GM21447 (cell line): ENCODE results near the gene DHX29.

Experiments
- ATAC-seq: cut with Tn5 transposase; IDR thresholded peaks from one replicate; pipeline ENCODE4 v1.9.1; 2021; ENCODE audit not compliant: unreplicated experiment

DHX29 gene

DNA sequence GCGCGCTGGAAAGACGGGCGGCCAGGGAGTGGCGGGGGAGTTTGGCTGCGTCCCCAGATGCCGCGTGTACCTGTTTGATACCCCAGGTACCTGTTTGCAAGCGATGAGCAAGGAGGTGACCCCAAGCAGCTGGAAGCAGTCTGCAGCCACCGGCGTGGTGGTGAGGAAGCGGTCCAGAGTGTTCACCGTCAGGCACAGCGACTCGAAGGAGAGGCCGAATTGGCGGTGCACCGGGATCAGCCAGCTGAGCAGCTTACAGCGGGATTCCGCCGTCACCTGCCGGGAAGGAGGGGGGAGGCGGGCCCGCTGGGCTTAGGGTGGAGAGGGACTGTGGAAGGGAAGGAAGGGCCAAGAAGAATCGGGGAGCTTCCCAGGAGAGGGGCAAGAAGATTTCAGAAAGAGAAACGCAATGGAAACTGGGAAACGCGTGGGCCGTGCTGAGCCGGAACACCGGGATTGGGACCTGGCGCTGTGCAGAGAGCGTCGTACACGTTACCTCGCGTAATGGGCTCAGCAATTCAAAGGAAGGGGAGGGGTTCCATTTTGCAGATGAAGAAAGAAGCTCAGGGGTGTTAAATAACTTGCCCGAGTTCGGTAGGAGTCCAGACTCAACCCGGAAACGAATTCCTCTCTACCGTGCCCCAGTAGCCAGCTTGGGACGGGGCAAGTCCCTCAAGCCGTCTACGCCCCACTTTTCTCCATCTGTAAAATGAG lies 75.1 kb downstream of the DHX29 start:
- ATAC-seq = no peak

DNA sequence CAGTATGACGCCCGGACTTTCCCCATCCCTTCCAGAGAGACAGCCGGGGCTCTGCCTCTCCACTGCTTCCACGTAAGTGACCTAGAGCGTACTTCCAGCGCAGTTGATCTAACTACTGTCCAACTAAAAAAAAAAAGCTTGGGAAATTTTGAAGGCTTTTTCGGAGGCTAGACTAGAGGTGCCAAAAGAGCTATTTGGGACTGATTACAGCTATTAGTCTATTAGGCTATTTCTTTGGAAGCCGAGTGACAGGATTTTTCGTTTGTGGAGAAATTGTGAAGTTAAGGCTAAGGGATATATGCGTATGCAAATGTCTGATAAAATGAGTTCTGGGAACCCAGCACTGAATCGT lies 75.6 kb downstream of the DHX29 start:
- ATAC-seq = no peak

DNA sequence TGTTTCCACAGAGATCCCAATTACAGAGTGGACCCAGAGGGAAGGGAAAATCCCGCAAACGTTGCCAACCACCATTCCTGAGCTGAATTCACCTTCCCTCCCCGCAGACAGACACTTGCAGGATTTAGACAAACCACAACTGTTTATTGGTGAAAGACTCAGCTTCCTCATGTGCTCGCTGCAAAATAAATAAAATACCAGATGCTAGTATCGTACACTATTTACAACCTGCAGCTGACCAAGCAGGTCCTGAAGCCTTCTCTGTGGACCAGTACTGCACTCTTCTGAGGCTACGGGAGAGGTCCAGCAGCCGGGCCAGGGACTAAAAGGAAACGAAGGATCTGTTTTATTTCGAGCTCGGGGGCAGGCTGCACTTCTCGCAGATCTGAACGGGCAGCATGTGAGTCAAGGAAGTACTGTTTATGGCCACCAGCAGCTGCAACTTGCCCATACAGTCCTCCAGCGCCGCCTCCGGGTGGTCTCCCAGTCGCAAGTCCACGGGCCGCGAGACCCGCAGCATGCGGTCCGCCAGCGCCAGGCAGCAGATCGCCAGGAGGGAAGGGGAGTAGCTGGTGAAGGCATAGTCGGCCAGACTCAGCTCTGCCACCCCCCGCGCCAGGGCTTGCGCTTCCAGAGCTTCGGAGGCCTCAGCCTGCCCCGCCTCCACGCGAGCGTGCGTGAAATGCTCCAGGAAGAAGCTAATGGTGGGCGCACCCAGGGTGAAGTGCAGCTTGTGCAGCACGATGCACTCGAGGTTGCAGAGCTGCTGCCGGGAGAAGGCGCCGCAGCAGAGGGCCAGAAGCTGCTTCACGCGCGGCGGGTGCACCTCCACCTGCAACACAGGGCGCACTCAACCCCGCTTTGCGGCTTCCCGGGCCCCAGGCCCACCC lies 76.2 kb downstream of the DHX29 start:
- ATAC-seq = no peak

DNA sequence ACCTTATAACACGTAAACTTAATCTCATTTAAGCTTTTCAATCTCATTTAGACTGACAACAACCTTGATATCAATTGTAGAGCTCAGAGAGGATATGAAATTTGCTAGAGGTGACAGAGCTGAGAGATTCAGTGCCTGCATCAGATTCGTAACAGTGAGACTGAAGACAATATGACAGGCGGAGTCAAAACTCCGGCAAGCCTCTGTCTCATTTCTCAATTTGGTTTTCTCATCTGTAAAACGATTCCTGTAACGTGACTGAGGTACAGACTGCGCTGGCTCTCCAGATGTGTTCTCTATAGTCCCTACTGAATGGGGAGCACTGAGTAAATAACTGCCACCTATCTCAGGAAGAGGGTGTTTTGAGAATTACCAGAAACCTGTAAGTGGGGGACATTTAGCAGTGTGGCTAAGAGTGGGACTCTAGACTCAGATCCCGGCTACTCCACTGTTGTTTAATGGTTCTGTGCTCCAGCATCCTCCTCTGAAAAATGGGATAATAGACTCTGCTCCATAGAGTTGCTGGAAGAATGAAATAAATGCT lies 77.3 kb downstream of the DHX29 start:
- ATAC-seq = no peak

DNA sequence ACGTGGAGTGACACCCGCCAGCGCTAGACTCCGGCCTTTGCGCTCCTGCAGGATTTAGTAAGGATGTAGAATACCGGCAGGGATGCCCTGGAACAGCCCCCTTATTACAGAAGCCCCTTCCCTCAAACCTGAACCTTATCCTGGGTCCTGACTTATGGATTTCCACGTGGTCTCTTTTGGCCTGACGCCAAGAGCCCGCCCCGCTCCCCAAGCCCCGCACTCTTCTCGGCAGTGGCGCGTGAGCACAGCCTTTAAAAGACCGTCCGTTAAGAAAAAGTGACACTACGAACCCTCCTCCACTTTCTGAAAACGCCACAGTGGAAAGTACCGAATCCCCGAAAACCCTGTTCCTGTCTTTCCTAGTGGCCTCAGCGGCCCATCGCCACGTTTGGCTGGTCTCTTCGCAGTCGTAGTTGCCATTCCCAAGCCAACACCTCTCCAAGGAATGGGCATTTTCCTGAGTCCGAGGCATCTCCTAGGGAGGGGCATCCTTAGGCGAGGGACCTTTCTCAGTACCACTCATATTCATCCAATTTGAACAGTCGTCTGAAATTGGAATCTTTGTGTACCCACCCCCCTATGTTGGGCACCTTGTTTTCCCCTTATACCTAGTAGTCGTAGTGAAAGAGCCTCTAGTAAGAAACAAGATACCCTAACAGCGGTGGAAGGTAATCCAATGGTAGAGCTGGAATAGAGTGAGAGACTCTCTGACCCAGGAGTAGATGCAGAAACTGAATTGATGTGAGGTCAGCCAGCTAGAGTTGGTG lies 79.6 kb downstream of the DHX29 start:
- ATAC-seq = no peak

DNA sequence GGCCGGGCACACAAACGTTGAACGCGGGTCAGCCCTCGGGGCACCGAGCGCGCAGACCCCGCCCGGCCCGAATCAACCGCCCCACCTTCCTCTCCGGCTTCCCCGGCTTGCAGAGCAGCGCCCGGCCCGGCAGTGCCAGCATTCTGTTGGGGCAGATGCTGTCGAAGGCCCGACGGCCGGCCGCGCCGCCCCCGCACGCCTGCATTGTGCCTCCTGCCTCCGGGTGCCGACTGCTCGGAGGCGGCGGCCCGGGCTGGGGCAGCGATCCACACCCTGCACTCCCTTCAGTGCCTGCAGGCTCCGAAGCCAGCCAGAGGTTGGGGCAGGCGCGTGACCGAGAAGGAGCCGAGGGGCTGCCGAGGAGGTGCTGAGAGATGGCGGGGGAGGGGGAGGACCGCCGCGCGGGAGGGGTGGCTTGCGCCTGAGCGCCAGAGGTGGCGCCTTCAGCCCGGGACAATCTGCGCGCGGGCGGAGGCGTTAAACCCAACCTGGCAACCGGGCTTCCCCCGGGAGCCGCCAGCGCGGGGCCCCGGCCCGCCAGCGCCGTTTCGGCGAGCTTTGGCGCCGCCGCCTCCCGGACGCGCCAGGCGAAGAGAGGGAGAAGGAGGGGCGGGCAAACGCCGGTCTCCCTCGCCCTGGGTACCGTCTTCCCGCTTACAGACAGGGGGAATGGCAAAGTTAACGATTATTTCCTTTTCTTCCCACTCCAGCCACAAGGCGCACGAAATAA lies 80.4 kb downstream of the DHX29 start, which contains the start of gene MCIDAS:
TSS of gene MCIDAS (minus strand) at position 382 of the 730 bp plus-strand sequence. CDS start at position 205, 177 bp downstream.
- ATAC-seq = peak; percentile 42

DNA sequence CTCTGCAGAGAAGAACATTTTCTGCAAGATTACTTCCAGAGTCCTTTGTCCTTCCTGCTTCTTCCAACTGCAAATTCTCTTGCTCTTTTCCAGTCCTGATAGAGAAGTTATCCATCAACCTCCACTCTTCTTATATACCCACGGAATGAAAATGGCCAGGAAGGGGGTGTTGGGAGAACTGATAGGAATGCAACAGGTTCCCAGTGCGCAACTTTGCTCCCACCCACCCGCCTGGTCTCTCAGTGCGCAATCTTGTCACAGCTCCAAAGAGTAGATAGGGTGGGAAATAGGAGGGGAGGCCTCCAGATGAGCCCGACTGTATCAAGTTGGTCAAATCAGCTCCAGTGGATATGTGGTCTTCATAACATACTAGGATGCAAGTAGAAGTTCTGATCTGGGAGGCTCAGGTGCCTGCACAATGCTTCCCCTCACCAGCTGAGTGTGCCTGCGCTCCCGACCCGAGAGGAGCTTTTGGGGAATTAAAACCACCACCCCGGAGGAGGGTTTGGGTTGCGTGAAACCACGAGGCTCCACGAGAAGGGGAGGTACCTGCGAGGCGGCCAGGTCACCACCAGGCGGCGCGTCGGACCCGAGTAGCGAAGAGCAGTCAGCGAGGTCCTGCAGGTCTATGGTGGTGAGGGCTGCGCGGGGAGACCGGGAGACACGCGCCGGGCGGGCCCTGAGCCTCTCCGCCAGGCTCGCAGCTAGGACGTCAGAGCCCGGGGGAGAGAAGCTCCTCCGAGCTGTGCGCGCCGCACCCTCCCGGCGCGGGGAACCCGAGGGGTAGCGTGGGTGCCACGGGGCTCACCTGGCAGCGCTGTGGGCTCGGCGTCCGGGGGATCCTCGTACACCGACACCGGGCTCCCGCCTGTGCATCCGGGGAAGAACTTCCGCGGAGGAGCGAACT lies 81.2 kb downstream of the DHX29 start:
- peak; percentile 59 for ATAC-seq

DNA sequence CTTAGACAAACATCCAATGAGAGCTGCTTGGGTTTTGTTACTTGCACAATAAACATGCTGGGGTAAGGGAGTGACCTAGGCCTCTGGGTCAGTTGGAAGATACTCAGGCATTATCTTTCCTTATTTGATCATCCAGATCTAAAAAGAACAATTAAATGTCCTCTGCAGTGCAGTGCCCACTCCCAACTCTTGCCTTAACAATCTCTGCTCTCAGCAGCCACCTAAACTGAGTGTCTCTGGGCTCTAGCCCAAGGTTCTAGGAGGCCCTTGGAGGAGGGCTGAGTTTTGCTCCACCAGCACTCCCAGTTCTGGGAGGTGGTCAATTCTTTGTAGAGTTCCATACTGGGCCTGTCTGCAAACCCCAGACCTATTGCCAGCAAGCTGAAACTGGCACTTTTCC lies 82.1 kb downstream of the DHX29 start:
- no peak for ATAC-seq

DNA sequence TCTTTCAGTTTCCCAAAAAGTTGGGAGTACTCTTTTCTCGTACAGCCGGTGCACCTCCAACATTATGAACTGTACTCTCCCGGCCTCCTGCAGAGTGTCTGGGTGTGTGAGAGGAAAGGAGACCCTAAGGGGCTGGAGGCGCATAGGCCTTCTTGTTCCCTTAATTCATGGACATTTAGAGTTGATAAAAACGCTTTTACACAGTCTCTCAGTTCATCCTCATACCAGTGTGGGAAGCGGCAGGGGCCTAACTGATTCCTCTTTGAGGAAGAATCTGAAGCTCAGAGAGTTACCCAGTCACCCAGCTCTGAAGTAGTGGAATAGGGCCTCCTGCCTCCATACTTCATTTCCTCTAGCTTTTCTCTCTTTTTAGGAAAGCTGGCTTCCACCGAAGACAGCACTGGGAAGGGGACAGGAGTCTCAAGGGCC lies 83.7 kb downstream of the DHX29 start:
- no peak for ATAC-seq

DNA sequence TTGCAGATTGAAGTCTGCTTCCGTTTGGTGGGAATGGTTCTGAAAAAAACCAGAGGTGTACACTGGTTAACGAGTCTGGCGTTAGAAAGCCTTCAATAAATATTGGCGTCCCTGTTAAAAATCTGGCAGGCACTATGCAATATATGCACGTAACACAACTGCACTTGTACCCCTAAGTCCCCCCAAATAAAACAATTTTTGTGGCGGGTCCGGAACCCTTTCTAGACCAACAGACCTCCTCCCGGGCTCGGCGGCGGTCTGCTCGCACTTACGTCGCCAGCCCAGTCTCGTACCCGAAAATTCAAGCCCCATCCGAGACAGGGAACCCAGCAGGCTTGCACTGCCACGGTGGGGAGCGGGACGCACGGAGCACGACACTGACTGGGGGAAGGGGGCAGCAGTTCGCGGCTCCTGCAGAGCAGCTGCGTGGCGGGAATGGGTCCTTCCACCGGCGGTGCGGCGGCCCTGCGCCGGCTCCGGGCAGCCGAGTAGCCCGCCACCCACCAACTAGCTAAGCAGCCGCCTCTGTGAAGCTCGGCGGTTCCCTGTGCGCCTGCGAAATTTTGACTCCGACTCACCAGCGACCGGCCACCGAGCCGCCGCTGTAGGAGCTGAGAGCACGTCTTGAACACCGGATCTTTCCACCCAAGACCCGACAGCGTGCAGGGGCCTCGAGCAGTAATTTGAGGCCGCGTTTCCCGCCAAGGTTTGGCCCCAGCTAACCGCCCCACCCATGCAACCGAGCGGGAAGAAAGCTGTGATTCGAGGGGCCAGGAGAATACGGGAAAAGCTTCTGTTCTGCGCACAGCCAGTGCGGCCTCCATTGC lies 84.3 kb downstream of the DHX29 start:
- ATAC-seq = no peak

DNA sequence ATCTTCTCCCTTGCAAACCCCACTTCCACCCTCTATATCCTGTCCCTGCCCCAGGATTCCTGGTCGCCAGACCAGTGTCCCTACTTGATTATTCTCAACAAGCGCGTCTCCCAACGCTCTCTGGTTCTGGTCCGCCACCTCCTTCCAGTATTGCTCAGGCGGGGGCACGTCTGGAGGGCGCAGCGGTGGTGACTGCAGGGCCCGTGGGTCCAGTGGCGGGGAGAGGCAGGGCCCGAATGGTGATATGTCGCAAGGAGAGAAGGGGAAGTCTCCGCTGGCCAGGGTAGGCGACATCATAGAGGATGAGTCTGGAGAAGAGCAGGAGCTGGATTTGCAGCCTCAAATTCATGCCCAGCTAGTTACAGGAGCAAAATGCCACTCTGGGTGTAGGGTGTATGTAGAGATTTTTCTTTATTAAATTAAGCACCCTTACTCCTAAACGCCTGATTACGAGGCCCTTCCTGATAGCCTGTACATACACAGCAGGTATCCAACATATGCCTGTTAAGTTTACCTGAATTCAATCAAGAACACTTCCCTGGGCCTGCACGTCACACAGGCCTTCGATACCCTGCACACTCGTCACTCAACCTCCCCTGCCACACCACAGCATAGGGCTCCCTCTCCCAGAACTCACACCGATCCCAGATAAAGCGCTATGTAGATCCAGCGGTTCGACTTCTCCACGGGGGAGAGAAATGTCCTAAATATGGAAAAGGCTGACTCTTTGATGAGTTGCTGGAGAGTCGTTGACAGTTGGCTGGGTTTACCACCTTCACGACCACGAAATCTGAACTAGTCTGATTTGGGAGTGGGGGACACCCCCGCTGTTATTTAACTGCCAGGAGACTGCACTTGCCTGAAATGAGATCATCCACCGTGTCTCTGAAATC lies 85.2 kb downstream of the DHX29 start:
- ATAC-seq = no peak

DNA sequence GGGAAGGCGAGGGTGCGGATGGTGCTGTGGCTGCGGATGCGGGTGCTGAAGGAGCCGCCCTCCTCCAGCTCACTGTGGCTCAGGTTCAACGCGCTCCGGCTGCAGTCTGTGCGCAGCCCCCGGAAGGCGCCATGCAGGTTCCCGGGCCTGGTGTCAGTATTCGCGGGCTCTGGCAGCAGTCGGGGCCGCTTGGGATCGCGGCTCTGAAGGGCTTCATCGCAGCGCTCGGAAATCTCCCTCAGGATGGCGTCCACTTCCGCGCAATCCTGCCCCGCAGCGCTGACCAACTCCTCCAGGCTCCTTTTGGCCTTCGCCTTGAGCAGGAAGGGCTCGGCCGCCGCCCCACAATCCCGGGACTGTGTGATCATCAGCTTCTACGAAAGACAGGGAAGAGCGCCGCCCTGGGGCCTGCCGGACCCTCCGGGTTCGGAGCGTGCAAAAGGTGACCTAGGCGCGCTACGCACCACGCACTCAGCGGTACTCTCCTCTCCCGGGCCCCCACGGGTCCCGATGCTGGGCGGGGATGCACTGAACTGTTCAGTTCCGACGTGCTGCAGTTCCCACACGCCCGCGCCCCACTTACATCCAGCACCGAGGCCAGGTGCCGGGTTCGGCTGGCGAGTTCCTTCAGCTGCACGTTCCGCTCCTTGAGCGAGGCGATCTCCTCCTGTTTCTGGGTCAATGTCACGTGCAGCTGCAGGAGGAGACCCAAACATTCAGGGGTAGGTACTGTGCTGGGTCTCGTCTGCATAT lies 86.9 kb downstream of the DHX29 start:
- ATAC-seq = no peak

DNA sequence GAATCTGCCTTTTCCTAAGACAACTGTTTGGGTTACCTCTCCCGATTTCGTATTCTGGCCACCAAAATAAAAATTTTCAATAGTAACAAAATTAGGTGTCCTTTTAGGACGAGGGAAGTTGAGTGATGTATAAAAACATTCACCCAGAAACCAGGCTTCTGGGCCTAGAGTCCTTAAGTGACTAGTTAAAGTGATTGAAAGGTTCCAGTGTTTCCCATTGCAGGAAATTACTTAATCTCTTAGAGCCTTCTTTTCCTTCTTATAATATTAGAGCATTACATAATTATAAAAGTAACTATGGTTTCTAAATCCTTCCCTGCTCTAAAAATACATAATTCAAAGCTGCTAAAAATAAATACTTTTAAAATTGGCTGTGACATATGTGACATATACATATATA lies 87.7 kb downstream of the DHX29 start:
- ATAC-seq = no peak

DNA sequence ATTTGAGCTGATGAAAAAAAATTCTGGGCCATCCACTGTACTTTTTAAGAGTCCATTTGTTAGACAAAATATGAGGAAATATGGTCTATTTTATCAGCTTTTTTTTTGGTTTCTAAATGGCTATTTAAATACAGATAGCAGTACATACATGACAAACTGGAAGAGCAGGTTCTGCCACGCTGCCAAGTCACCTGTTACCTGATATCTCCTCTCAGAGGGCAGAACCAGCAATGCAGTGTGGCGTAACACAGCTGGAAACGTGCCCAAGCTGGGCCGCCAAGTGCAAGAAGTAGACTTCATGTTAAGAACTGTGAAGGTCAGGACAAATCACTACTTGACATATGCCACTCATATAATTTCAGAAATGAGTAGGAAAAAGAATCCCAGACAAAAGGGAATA lies 88.5 kb downstream of the DHX29 start:
- no peak for ATAC-seq

DNA sequence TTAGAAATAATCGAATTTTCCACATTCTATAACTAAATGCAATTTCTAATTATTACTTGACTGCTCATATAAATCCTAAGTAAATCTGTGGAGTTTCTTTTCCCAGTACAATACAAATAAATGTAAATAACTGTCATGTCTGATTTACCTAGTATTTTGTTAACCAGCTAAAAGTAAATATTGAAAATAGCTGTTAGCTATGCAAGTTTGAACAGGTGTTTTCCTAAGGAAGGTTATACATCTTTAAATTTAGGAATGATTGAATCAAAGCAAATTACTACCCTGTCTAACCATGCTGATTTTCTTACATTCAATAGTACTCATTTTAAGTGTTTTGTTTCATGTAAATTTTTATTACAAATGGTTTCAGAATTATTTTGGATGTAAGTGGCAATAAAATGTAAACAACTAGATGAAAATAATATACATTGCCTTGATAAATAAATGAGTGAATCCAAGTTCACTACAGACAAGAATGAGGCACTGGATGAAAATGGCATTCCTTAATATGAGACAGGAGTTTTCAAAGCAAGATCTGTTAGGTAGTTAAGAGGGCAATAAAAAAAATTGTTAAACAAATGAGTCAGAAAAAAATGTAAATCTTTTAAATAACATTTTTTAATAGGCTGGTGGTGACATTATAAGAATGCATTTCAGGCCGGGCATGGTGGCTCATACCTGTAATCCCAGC lies 96.2 kb downstream of the DHX29 start:
- ATAC-seq = no peak
